Right renal pelvis (tissue), 4 donors: ENCODE data around the gene NFS1. TPM values are rescaled to one million over a fixed set of nuclear protein-coding genes. Genes with fewer than 3 reads are reported as not detected.
A peak's percentile ranks its signal among the peaks of the same experiment; 100 is the strongest.
"Not testable (repeated sequence)": the region's sequence is repeated elsewhere in the genome, so short reads cannot be mapped to it uniquely, and the experiment has no call there.

Experiments used
- DNase-seq, 4 donors: peaks; one replicate each; pipeline ENCODE4 v3.0.0-alpha.2; 2013; ENCODE audit warnings: low read depth in 4 of 4, low spot score in 3 of 4, missing footprints in 1 of 4
- polyA plus RNA-seq, 4 donors: library from polyadenylated mRNA; unstranded; fragments of 120-200 nt; gene quantifications; one replicate each; pipeline ENCODE4 v1.2.1, GENCODE V29; 2013; ENCODE audit not compliant: insufficient read length in 4 of 4

NFS1 gene
- polyA plus RNA-seq, 4 donors: 30.1 to 33.5 (median 31.7) TPM

- not testable (repeated sequence) for DNase-seq
Observed at GRCh38 chr20:35685368-35685767, 13.8 kb downstream of the NFS1 start.

- DNase-seq: no peak
Observed at GRCh38 chr20:35681960-35682359, 17.2 kb downstream of the NFS1 start.

- DNase-seq: no peak
Observed at GRCh38 chr20:35680452-35681183, 18.5 kb downstream of the NFS1 start.

GRCh38 chr20:35674921-35675320 is 24.2 kb downstream of the NFS1 start:
- DNase-seq: no peak

- DNase-seq: no peak
Observed at GRCh38 chr20:35673884-35674283, 25.3 kb downstream of the NFS1 start.

- no peak for DNase-seq
Observed at GRCh38 chr20:35669681-35670080, 29.5 kb downstream of the NFS1 start.

GRCh38 chr20:35669221-35669620 is 29.9 kb downstream of the NFS1 start:
- no peak for DNase-seq

GRCh38 chr20:35665949-35666288 is 33.2 kb downstream of the NFS1 start:
- DNase-seq: no peak

- DNase-seq: peak; percentile 85 to 93 (median 89)
Observed at GRCh38 chr20:35664466-35665206, 34.5 kb downstream of the NFS1 start, which contains the start of the genes CPNE1 and RBM12. Gene CPNE1, minus strand, starts transcription at chr20:35664900. Its CDS starts 31,977 bp downstream, at chr20:35632923. Gene RBM12, minus strand, starts transcription at chr20:35664900. Its CDS starts 9,578 bp downstream, at chr20:35655322.

GRCh38 chr20:35663516-35664465 is 35.4 kb downstream of the NFS1 start:
- DNase-seq: peak; percentile 1 to 40 (median 36)

GRCh38 chr20:35662551-35662950 is 36.6 kb downstream of the NFS1 start:
- no peak for DNase-seq

- no peak for DNase-seq
Observed at GRCh38 chr20:35661908-35662307, 37.2 kb downstream of the NFS1 start.

GRCh38 chr20:35661053-35661452 is 38.1 kb downstream of the NFS1 start:
- DNase-seq: no peak

- DNase-seq: no peak
Observed at GRCh38 chr20:35660122-35660937, 38.8 kb downstream of the NFS1 start.

GRCh38 chr20:35657271-35657670 is 41.9 kb downstream of the NFS1 start:
- no peak for DNase-seq

- no peak for DNase-seq
Observed at GRCh38 chr20:35654415-35654814, 44.7 kb downstream of the NFS1 start.

- DNase-seq: no peak
Observed at GRCh38 chr20:35653893-35654292, 45.3 kb downstream of the NFS1 start.

GRCh38 chr20:35653430-35653734 is 45.8 kb downstream of the NFS1 start:
- DNase-seq: no peak

GRCh38 chr20:35652641-35653429 is 46.3 kb downstream of the NFS1 start:
- DNase-seq: no peak
